ENCODE measurements around the gene DRC1. TPM values are rescaled to one million over a fixed set of nuclear protein-coding genes. Genes with fewer than 3 reads are reported as not detected.

DRC1 gene
- total and polyA plus RNA-seq, 2 of the 4 experiments (the other 2 are of a cell fraction) = 0.18 TPM; not detected in 1

GRCh38 chr2:26424221-26424620 is 22.5 kb downstream of the DRC1 start:
- Histone ChIP-seq H3K79me1 (ENCODE audit: low read depth in 1 of 2, low read length in 2 of 2) (no peaks in the 10 kb centered on the region), H2AK5ac (ENCODE audit: low read depth, low read length) (no peak overlapping the region), H2AFZ (replicated peaks; ENCODE audit: low read length, poor library complexity) (no peak overlapping the region), H3K4me1 (ENCODE audit: control insufficient read depth, insufficient read depth, low read length) (no peaks in the 10 kb centered on the region), H2BK120ac (ENCODE audit: low read depth, low read length) (no peak overlapping the region), H2BK15ac (ENCODE audit: low read depth, low read length) (no peak overlapping the region), H4K20me1 (ENCODE audit: insufficient read depth, low read length) (no peaks in the 10 kb centered on the region), H3K4me3 (ENCODE audit: insufficient read depth, low read depth, low read length) (no peak overlapping the region), H4K91ac (ENCODE audit: insufficient read depth, low read depth, low read length) (no peak overlapping the region), H4K5ac (ENCODE audit: low read depth, low read length) (no peak overlapping the region), H3K9ac (ENCODE audit: low read depth, low read length) (no peak overlapping the region), H3K4me2 (ENCODE audit: low read depth, low read length) (no peak overlapping the region), H4K8ac (ENCODE audit: low read depth in 2 of 2, low read length in 2 of 2) (no peak overlapping the region), H3K18ac (ENCODE audit: low read depth, low read length) (no peak overlapping the region), H2BK20ac (ENCODE audit: low read depth, low read length) (no peak overlapping the region), H3K14ac (replicated peaks; ENCODE audit: low read depth, low read length) (no peak overlapping the region), H3K9me1 (ENCODE audit: insufficient read depth, low read length) (no peaks in the 10 kb centered on the region), H3K56ac (ENCODE audit: extremely low read depth, insufficient read depth, low read length) (no peak overlapping the region), H3K27ac (ENCODE audit: insufficient read depth, low read length) (no peak overlapping the region), H2BK5ac (ENCODE audit: low read depth, low read length, poor library complexity, severe bottlenecking) (no peak overlapping the region), H3K27me3 (ENCODE audit: control insufficient read depth, insufficient read depth, low read length) (peaks cover 20% of the 10 kb centered on the region), H3K36me3 (ENCODE audit: control insufficient read depth, insufficient read depth, low read length) (no peaks in the 10 kb centered on the region), H2AK9ac (replicated peaks; ENCODE audit: low read depth, low read length, poor library complexity) (no peak overlapping the region), H3K9me3 (ENCODE audit: control insufficient read depth, insufficient read depth, low read length) (no peaks in the 10 kb centered on the region), H3K4ac (ENCODE audit: low read depth, low read length) (no peak overlapping the region), H3K23ac (ENCODE audit: low read depth, low read length) (no peak overlapping the region)
- in situ Hi-C loops (cut with MboI; ENCODE audit: low sequenced_read_pairs) = no loop called here
- WGBS, 2 experiments (ENCODE audit: extremely low coverage in 2 of 2, insufficient read length in 1 of 2) = 80% methylated on average over 1 of the region's 3 CpGs; no CpG with 5 or more reads in 1 of the 2 experiments
- ATAC-seq (ENCODE audit: low read depth) (no peak), DNase-seq (no peak)
- TF ChIP-seq MAFK (IDR thresholded peaks at IDR 0.05; ENCODE audit: low read depth, low read length) (no peak), CTCF (conservative IDR thresholded peaks at IDR 0.05; ENCODE audit: low read depth, low read length) (no peak), ELK1 (IDR thresholded peaks at IDR 0.05; ENCODE audit: borderline replicate concordance, low read depth, low read length) (no peak), FOS (IDR thresholded peaks at IDR 0.05; ENCODE audit: low read depth, low read length) (no peak), RAD21 (IDR thresholded peaks at IDR 0.05; ENCODE audit: low read length) (no peak), MAZ (IDR thresholded peaks at IDR 0.05; ENCODE audit: borderline replicate concordance, low read depth, low read length) (no peak), RCOR1 (IDR thresholded peaks at IDR 0.05; ENCODE audit: insufficient replicate concordance, low read length) (no peak), NFE2L2 (IDR thresholded peaks at IDR 0.05; ENCODE audit: low read depth, low read length) (no peak), SMC3 (IDR thresholded peaks at IDR 0.05; ENCODE audit: low read depth, low read length) (no peak), RFX5 (IDR thresholded peaks at IDR 0.05; ENCODE audit: low read depth, low read length) (no peak), USF2 (IDR thresholded peaks at IDR 0.05; ENCODE audit: low read depth, low read length) (no peak), MXI1 (IDR thresholded peaks at IDR 0.05; ENCODE audit: borderline replicate concordance, low read depth, low read length) (no peak)
- ChIA-PET CTCF (no interaction called here), POLR2A (ENCODE audit: unreplicated experiment) (no interaction called here)
- no TSS peak for BruUV-seq (replicated peaks)
- dilution Hi-C loops (cut with HindIII; ENCODE audit: low sequenced_read_pairs, unreplicated experiment) = no loop called here
- intact Hi-C loops (cut with micrococcal nuclease) = no loop called here
